Lower lobe of right lung (tissue), 2 donors: Measurements from ENCODE around the gene ASTN1. TPM values are rescaled to one million over a fixed set of nuclear protein-coding genes. Genes with fewer than 3 reads are reported as not detected.

Experiments used
- ATAC-seq, 2 donors: fragments of 200-7000 bp; cut with Tn5 transposase; one replicate each; pipeline ENCODE4 v1.9.1; 2020 to 2022; ENCODE audit warnings: mild to moderate bottlenecking in 2 of 2, moderate library complexity in 2 of 2
- DNase-seq: peaks from one replicate; pipeline ENCODE4 v3.0.0-alpha.2; 2020
- H3K27ac ChIP-seq: fragments of 200-600 bp; one replicate; pipeline ENCODE4 v1.8.0; 2022
- H3K27me3 ChIP-seq: fragments of 200-600 bp; one replicate; pipeline ENCODE4 v1.8.0; 2022; ENCODE audit warnings: low read depth
- H3K36me3 ChIP-seq: fragments of 200-600 bp; one replicate; pipeline ENCODE4 v1.8.0; 2022; ENCODE audit warnings: mild to moderate bottlenecking
- H3K4me1 ChIP-seq: fragments of 200-600 bp; one replicate; pipeline ENCODE4 v1.8.0; 2022
- H3K4me3 ChIP-seq: fragments of 200-600 bp; one replicate; pipeline ENCODE4 v1.8.0; 2022; ENCODE audit warnings: mild to moderate bottlenecking
- H3K9me3 ChIP-seq: fragments of 200-600 bp; one replicate; pipeline ENCODE4 v1.8.0; 2022
- intact Hi-C: fragments of 100-400 bp; cut with DNase I; formaldehyde crosslinking; loops from one replicate; pipeline ENCODE4 v1.11.0; 2022
- total RNA-seq: library from RNA; stranded (reverse); fragmentation: NEBNext Ultra II Directional; extraction: Animal tissue kit (Norgen Biotek cat#: 25700); gene quantifications from one replicate; pipeline ENCODE4 v1.2.1, GENCODE V29; 2021
- TF ChIP-seq, protein P1 (sequence below): fragments of 200-600 bp; IDR thresholded peaks from one replicate; pipeline ENCODE4 v1.8.0; 2022; ENCODE audit warnings: antibody characterized with exemption, mild to moderate bottlenecking
- donor health status: DM: no; HTN: yes; CAD: no; lungs with severe emphysema.

Gene ASTN1
- total RNA-seq, 1 donor from 2014 or later = 0.41 TPM

DNA sequence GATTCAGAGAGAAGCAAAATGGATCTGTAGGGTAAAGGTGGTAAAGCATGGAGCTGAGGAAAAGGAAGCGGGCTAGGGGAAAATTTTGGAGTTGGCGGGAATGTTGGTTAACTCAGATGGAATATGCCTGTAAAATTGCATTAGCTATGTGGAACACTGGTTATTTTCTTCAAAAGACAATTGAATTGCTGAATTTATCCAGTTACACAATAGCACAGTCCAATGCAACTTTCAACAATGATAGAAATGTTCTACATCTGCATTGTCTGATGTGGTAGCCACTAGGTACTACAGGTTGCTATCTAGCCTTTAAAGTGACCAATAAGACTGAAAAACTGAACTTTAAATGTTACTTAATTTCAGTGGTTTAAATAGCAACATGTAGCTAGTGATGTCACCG lies 315.2 kb downstream of the ASTN1 start:
- H3K36me3 ChIP-seq = no peaks in the 10 kb centered on the region
- no peaks in the 10 kb centered on the region for H3K4me1 ChIP-seq
- H3K9me3 ChIP-seq = no peaks in the 10 kb centered on the region
- ATAC-seq (no peak), DNase-seq (no peak)
- intact Hi-C loops = loop anchor here (10.0 kb wide), 1 partner anchor 284 kb away; no protein-coding TSS in a partner anchor
- no peak overlapping the region for H3K4me3 ChIP-seq
- no peak overlapping the region for H3K27ac ChIP-seq
- no peaks in the 10 kb centered on the region for H3K27me3 ChIP-seq
- TF ChIP-seq, protein P1, sequence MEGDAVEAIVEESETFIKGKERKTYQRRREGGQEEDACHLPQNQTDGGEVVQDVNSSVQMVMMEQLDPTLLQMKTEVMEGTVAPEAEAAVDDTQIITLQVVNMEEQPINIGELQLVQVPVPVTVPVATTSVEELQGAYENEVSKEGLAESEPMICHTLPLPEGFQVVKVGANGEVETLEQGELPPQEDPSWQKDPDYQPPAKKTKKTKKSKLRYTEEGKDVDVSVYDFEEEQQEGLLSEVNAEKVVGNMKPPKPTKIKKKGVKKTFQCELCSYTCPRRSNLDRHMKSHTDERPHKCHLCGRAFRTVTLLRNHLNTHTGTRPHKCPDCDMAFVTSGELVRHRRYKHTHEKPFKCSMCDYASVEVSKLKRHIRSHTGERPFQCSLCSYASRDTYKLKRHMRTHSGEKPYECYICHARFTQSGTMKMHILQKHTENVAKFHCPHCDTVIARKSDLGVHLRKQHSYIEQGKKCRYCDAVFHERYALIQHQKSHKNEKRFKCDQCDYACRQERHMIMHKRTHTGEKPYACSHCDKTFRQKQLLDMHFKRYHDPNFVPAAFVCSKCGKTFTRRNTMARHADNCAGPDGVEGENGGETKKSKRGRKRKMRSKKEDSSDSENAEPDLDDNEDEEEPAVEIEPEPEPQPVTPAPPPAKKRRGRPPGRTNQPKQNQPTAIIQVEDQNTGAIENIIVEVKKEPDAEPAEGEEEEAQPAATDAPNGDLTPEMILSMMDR = no peak

DNA sequence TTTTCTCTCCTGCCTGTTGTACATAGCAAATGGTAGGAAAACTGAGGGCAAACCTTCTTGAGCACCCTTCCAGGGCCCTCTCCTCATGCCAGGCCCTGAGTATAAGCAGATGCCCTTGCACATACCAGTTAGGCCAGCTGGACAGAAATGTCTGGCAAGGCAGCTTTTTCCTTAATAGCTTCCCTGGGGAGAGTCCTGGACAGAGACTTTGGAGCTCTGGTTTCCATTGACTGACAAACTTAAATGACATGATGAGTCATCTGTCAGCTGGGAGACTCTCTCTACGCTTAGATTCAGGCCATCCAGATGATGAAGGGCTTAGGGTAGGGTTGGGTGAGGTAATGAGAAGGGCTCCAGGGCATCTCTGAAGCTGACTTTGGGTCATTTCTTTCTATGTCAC lies 317.5 kb downstream of the ASTN1 start:
- H3K4me3 ChIP-seq = no peak overlapping the region
- no peak for DNase-seq

DNA sequence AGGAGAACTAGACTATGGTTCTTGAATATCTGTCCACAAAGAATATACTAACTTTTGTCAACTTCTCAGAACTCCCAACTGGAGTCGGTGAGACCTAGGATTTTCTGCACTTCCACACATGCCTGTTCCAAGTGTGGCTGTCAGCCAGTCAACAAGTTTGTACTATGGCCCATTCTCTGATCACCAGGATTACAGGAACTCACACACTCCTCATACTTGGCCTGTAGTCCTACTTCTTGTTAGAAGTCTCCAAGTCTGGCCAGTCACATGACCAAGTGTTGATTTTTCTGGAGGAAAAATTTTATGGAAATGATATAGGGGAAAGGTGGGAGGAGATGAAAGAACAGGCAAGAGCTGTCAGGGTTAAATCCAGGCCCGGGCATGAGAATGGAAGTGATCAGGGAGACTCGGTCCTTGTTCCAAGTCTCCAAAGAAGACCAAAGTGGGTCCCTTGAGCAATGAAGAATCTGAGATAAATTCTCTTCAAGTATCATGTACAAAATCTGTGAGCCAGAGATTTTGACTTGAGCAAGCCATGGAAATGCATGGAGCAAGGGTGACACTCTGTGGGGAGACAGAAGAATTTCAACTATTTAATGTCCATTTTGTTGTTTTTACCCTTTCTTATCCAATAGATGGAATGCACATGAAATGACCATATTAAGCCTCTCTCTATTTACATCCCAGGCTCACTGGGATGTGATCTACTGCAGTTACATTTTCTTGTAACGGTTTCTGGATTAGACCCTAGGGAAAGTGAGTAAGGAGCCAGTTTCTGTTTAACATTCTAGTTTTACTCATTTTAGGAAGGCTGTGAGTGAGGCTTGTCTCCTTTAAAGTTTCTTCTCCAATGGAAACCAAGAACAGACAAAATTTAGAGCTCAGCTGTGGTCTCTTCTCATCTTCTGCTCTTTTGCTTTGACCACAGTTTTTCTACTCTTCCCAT lies 320.9 kb downstream of the ASTN1 start:
- no peak for DNase-seq
- Histone ChIP-seq H3K36me3 (no peaks in the 10 kb centered on the region), H3K4me3 (no peak overlapping the region), H3K4me1 (peaks cover 8% of the 10 kb centered on the region), H3K9me3 (no peaks in the 10 kb centered on the region), H3K27ac (no peak overlapping the region), H3K27me3 (no peaks in the 10 kb centered on the region)
- intact Hi-C loops = loop anchor here (10.0 kb wide), 1 partner anchor 279 kb away; no protein-coding TSS in a partner anchor
- TF ChIP-seq, protein P1 = peak; percentile 42
- peak in 1 of 2 donors; percentile 47 for ATAC-seq

More for the DNA sequence above, 317.5 kb downstream of the ASTN1 start:
- Histone ChIP-seq H3K27ac (no peak overlapping the region), H3K4me1 (no peaks in the 10 kb centered on the region), H3K9me3 (no peaks in the 10 kb centered on the region), H3K27me3 (no peaks in the 10 kb centered on the region), H3K36me3 (no peaks in the 10 kb centered on the region)
- TF ChIP-seq, protein P1 = no peak
- intact Hi-C loops = loop anchor here (10.0 kb wide), 1 partner anchor 282 kb away; no protein-coding TSS in a partner anchor
- no peak for ATAC-seq

DNA sequence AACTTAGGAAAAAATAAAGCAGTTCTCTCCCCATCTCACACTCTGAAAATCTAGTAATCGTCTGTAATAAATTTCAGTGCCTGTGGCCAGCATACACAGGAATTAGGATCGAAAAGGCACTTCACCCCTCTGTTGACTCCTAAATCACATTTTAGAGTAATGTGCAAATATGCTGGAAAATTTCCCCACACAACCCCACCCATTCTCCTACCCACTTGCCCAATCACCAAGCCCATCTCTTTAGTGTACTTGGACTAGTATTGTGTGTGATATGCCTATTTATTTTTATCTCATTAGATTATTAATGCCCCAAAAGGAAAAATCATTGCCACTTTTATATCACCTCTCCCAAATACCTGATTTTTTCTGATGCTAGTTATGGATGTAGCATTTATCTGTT lies 323.3 kb downstream of the ASTN1 start:
- DNase-seq = no peak
- intact Hi-C loops = loop anchor here (10.0 kb wide), 1 partner anchor 276 kb away; no protein-coding TSS in a partner anchor
- no peaks in the 10 kb centered on the region for H3K36me3 ChIP-seq
- no peak overlapping the region for H3K27ac ChIP-seq
- peaks cover 8% of the 10 kb centered on the region for H3K4me1 ChIP-seq
- TF ChIP-seq, protein P1 = no peak
- H3K9me3 ChIP-seq = no peaks in the 10 kb centered on the region
- no peak for ATAC-seq
- H3K4me3 ChIP-seq = no peak overlapping the region
- H3K27me3 ChIP-seq = no peaks in the 10 kb centered on the region

DNA sequence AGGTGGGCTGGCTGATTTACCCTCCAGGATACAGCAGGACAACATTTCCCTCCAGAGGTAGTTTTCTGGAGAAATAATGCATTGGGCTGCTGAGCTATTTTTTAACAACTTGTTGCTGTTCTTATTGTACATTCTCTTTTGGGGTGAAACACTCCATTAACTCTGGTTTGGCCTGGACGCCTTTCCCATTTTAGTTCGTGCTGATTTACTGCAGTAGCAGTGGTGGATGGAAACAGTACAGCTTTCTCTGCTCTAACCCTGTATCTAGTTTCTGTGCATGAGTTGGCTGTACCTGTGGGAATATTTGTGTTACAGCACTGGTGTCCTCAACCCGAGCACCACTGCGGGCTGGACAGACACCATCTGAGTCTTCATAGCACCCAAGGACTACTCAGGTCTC lies 325.3 kb downstream of the ASTN1 start:
- TF ChIP-seq, protein P1 = no peak
- H3K9me3 ChIP-seq = no peaks in the 10 kb centered on the region
- H3K4me1 ChIP-seq = peaks cover 8% of the 10 kb centered on the region
- no peak overlapping the region for H3K4me3 ChIP-seq
- no peaks in the 10 kb centered on the region for H3K36me3 ChIP-seq
- DNase-seq (no peak), ATAC-seq (no peak)
- H3K27me3 ChIP-seq = no peaks in the 10 kb centered on the region
- H3K27ac ChIP-seq = no peak overlapping the region
- intact Hi-C loops = no loop called here
